Erythroblast (primary cell): ENCODE results near the gene CYFIP2.

Experiments used
- GATA1 ChIP-seq: IDR thresholded peaks from 2 replicates; pipeline ENCODE4 v1.6.1; 2011; ENCODE audit warnings: low read depth, mild to moderate bottlenecking, control low read depth, low read length, moderate library complexity
- POLR2A ChIP-seq: IDR thresholded peaks from 2 replicates; pipeline ENCODE4 v1.6.1; 2011; ENCODE audit warnings: mild to moderate bottlenecking, low read length

DNA sequence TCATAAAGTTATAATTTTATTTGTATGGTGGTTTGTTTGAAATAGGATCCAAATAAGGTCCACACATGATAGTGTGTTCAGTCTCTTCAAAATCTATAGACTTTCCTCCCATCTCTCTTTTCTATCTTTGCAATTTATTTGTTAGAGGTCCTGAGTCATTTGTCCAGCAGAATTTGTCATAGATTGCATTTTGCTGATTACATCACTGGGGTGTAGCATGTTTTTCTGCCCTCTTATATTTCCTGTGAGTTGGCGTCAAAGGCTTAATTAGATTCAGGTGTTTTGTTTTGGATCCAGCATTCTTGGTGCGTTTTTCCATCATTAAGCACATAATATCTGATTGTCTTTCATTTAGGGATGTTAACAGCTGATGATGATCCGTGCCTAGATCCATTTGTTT lies 15.0 kb downstream of the CYFIP2 start:
- TF ChIP-seq POLR2A (no peak), GATA1 (no peak)
